Umbilical cord (tissue), 2 donors: Measurements from ENCODE around the gene MIPOL1. TPM values are rescaled to one million over a fixed set of nuclear protein-coding genes. Genes with fewer than 3 reads are reported as not detected.
"Not testable (repeated sequence)": the region's sequence is repeated elsewhere in the genome, so short reads cannot be mapped to it uniquely, and the experiment has no call there.

Source experiments
- DNase-seq: peaks from one replicate; pipeline ENCODE4 v3.0.0-alpha.2; 2015; ENCODE audit warnings: low spot score
- total RNA-seq: library from RNA; depleted of rRNA; stranded (reverse); fragments of >200 nt; gene quantifications from one replicate; pipeline ENCODE4 v1.2.3, GENCODE V29; 2014; ENCODE audit warnings: low replicate concordance; ENCODE audit not compliant: insufficient read depth

The MIPOL1 gene
- total RNA-seq, 1 donor from 2014 or later, result 65.0 TPM

GRCh38 chr14:37284760-37285159, 87.0 kb downstream of the MIPOL1 start:
- no peak for DNase-seq

- DNase-seq, result no peak
Measured at GRCh38 chr14:37285220-37285619, 87.5 kb downstream of the MIPOL1 start.

GRCh38 chr14:37289688-37290087, 92.0 kb downstream of the MIPOL1 start:
- no peak for DNase-seq

- not testable (repeated sequence) for DNase-seq
Measured at GRCh38 chr14:37295262-37295661, 97.5 kb downstream of the MIPOL1 start.

- no peak for DNase-seq
Measured at GRCh38 chr14:37311252-37311651, 113.5 kb downstream of the MIPOL1 start.

- no peak for DNase-seq
Measured at GRCh38 chr14:37318938-37319337, 121.2 kb downstream of the MIPOL1 start.

- no peak for DNase-seq
Measured at GRCh38 chr14:37320106-37320505, 122.4 kb downstream of the MIPOL1 start.

- DNase-seq, result no peak
Measured at GRCh38 chr14:37325332-37325731, 127.6 kb downstream of the MIPOL1 start.

- no peak for DNase-seq
Measured at GRCh38 chr14:37326434-37326833, 128.7 kb downstream of the MIPOL1 start.

- DNase-seq, result not testable (repeated sequence)
Measured at GRCh38 chr14:37327933-37328332, 130.2 kb downstream of the MIPOL1 start.

- DNase-seq, result no peak
Measured at GRCh38 chr14:37328673-37329072, 130.9 kb downstream of the MIPOL1 start.

GRCh38 chr14:37329189-37330001, 131.7 kb downstream of the MIPOL1 start:
- no peak for DNase-seq

GRCh38 chr14:37330910-37331309, 133.2 kb downstream of the MIPOL1 start:
- DNase-seq, result no peak

- no peak for DNase-seq
Measured at GRCh38 chr14:37340353-37340752, 142.6 kb downstream of the MIPOL1 start.

GRCh38 chr14:37343307-37344094, 145.8 kb downstream of the MIPOL1 start:
- no peak for DNase-seq

GRCh38 chr14:37363661-37364060, 165.9 kb downstream of the MIPOL1 start:
- DNase-seq, result no peak

- no peak for DNase-seq
Measured at GRCh38 chr14:37369425-37369824, 171.7 kb downstream of the MIPOL1 start.

GRCh38 chr14:37375566-37375965, 177.8 kb downstream of the MIPOL1 start:
- no peak for DNase-seq

GRCh38 chr14:37376944-37377609, 179.3 kb downstream of the MIPOL1 start:
- no peak for DNase-seq

- DNase-seq, result no peak
Measured at GRCh38 chr14:37384870-37385596, 187.3 kb downstream of the MIPOL1 start.

- DNase-seq, result not testable (repeated sequence)
Measured at GRCh38 chr14:37397157-37397940, 199.6 kb downstream of the MIPOL1 start.
